Type B pancreatic cell (in vitro differentiated cells): ENCODE measurements around the gene TMEM178B. TPM values are rescaled to one million over a fixed set of nuclear protein-coding genes. Genes with fewer than 3 reads are reported as not detected.

Source experiments
- DNase-seq: peaks from one replicate; pipeline ENCODE4 v3.0.0; 2021; ENCODE audit warnings: mixed read lengths; ENCODE audit not compliant: unreplicated experiment; ENCODE audit errors: extremely low spot score
- H3K27ac Mint-ChIP-seq: 2 replicates; pipeline ENCODE4 v1.8.0; 2021; ENCODE audit warnings: mild to moderate bottlenecking, mixed read lengths
- H3K27me3 Mint-ChIP-seq: 2 replicates; pipeline ENCODE4 v1.8.0; 2021; ENCODE audit warnings: mixed read lengths
- H3K36me3 Mint-ChIP-seq: 2 replicates; pipeline ENCODE4 v1.8.0; 2021; ENCODE audit warnings: mixed read lengths
- H3K4me1 Mint-ChIP-seq: one replicate; pipeline ENCODE4 v1.8.0; 2021; ENCODE audit warnings: mixed read lengths; ENCODE audit not compliant: unreplicated experiment
- H3K4me3 Mint-ChIP-seq: 2 replicates; pipeline ENCODE4 v1.8.0; 2021; ENCODE audit warnings: mild to moderate bottlenecking, mixed read lengths
- H3K9me3 Mint-ChIP-seq: 2 replicates; pipeline ENCODE4 v1.8.0; 2021; ENCODE audit warnings: mixed read lengths
- CTCF ChIP-seq: fragments of 200-600 bp; sonication (generic); conservative IDR thresholded peaks from 2 replicates; pipeline ENCODE4 v1.5.0; 2021; ENCODE audit warnings: antibody characterized with exemption, mild to moderate bottlenecking
- total RNA-seq: library from RNA; stranded (reverse); gene quantifications from 2 replicates; pipeline ENCODE4 v1.2.1, GENCODE V29; 2021; ENCODE audit warnings: low replicate concordance

Gene TMEM178B
- total RNA-seq, 1 donor from 2014 or later = 8.7 TPM

GRCh38 chr7:141276031-141276430, 202.2 kb downstream of the TMEM178B start:
- TF ChIP-seq CTCF = no peak
- H3K27ac Mint-ChIP-seq = no peak overlapping the region
- no peaks in the 10 kb centered on the region for H3K36me3 Mint-ChIP-seq
- H3K9me3 Mint-ChIP-seq = no peaks in the 10 kb centered on the region
- no peak for DNase-seq
- no peak overlapping the region for H3K4me3 Mint-ChIP-seq
- H3K27me3 Mint-ChIP-seq = no peaks in the 10 kb centered on the region
- H3K4me1 Mint-ChIP-seq = no peaks in the 10 kb centered on the region

- H3K27ac Mint-ChIP-seq = no peak overlapping the region
- no peak for DNase-seq
- no peak for TF ChIP-seq CTCF
- no peaks in the 10 kb centered on the region for H3K36me3 Mint-ChIP-seq
- H3K27me3 Mint-ChIP-seq = no peaks in the 10 kb centered on the region
- H3K9me3 Mint-ChIP-seq = no peaks in the 10 kb centered on the region
- no peaks in the 10 kb centered on the region for H3K4me1 Mint-ChIP-seq
- no peak overlapping the region for H3K4me3 Mint-ChIP-seq
Observed at GRCh38 chr7:141280100-141280499, 206.2 kb downstream of the TMEM178B start.

- no peaks in the 10 kb centered on the region for H3K4me1 Mint-ChIP-seq
- no peak overlapping the region for H3K27ac Mint-ChIP-seq
- H3K4me3 Mint-ChIP-seq = no peak overlapping the region
Observed at GRCh38 chr7:141281311-141281710, 207.4 kb downstream of the TMEM178B start.

GRCh38 chr7:141286522-141286921, 212.7 kb downstream of the TMEM178B start:
- Mint-ChIP-seq H3K27me3 (peaks cover 17% of the 10 kb centered on the region), H3K27ac (no peak overlapping the region), H3K36me3 (no peaks in the 10 kb centered on the region), H3K9me3 (no peaks in the 10 kb centered on the region), H3K4me3 (no peak overlapping the region), H3K4me1 (peaks cover 6% of the 10 kb centered on the region)
- DNase-seq = no peak
- no peak for TF ChIP-seq CTCF

More at GRCh38 chr7:141281311-141281710, 207.4 kb downstream of the TMEM178B start:
- DNase-seq = no peak
- H3K9me3 Mint-ChIP-seq = no peaks in the 10 kb centered on the region
- no peaks in the 10 kb centered on the region for H3K36me3 Mint-ChIP-seq
- no peaks in the 10 kb centered on the region for H3K27me3 Mint-ChIP-seq
- TF ChIP-seq CTCF = no peak

- no peak overlapping the region for H3K27ac Mint-ChIP-seq
- H3K9me3 Mint-ChIP-seq = no peaks in the 10 kb centered on the region
- H3K27me3 Mint-ChIP-seq = peaks cover 17% of the 10 kb centered on the region
- H3K4me3 Mint-ChIP-seq = no peak overlapping the region
- no peak for DNase-seq
- peaks cover 6% of the 10 kb centered on the region for H3K4me1 Mint-ChIP-seq
- no peaks in the 10 kb centered on the region for H3K36me3 Mint-ChIP-seq
- no peak for TF ChIP-seq CTCF
Observed at GRCh38 chr7:141287936-141288335, 214.1 kb downstream of the TMEM178B start.

- H3K36me3 Mint-ChIP-seq = no peaks in the 10 kb centered on the region
- no peak overlapping the region for H3K27ac Mint-ChIP-seq
Observed at GRCh38 chr7:141288626-141289025, 214.8 kb downstream of the TMEM178B start.

More at GRCh38 chr7:141288626-141289025, 214.8 kb downstream of the TMEM178B start:
- no peaks in the 10 kb centered on the region for H3K9me3 Mint-ChIP-seq
- no peak for DNase-seq
- H3K27me3 Mint-ChIP-seq = peaks cover 20% of the 10 kb centered on the region
- H3K4me3 Mint-ChIP-seq = no peak overlapping the region
- TF ChIP-seq CTCF = no peak
- H3K4me1 Mint-ChIP-seq = peaks cover 6% of the 10 kb centered on the region
